GM12875 (cell line): Measurements from ENCODE around the gene USP15.
A peak's percentile ranks its signal among the peaks of the same experiment; 100 is the strongest.

ENCODE experiments used
- H3K4me3 ChIP-seq: one replicate; pipeline ENCODE4 v1.5.1; 2011; ENCODE audit warnings: low read depth, low read length, control low read depth
- TF ChIP-seq, protein P1 (sequence below): IDR thresholded peaks from 2 replicates; pipeline ENCODE4 v1.5.1; 2011; ENCODE audit warnings: low read depth, mild to moderate bottlenecking, control low read depth, inconsistent platforms, low read length, moderate library complexity, borderline replicate concordance; ENCODE audit not compliant: insufficient read depth

USP15 gene

DNA sequence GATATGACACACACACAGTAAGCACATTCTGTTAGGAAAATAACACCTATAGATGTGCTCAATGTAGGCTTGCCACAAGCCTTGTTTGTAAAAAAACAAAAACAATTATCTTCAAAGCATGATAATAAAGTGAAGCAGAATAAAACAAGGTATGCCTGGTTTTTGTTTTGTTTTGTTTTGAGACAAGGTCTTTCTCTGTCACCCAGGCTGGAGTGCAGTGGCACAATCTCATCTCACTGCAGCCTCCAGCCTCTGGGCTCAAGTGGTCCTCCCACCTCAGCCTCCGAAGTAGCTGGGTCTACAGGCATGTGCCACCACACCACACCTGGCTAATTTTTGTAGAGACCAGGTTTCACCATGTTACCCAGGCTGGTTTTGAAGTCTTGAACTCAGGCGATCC, 154.0 kb downstream of the USP15 start:
- TF ChIP-seq, protein P1, sequence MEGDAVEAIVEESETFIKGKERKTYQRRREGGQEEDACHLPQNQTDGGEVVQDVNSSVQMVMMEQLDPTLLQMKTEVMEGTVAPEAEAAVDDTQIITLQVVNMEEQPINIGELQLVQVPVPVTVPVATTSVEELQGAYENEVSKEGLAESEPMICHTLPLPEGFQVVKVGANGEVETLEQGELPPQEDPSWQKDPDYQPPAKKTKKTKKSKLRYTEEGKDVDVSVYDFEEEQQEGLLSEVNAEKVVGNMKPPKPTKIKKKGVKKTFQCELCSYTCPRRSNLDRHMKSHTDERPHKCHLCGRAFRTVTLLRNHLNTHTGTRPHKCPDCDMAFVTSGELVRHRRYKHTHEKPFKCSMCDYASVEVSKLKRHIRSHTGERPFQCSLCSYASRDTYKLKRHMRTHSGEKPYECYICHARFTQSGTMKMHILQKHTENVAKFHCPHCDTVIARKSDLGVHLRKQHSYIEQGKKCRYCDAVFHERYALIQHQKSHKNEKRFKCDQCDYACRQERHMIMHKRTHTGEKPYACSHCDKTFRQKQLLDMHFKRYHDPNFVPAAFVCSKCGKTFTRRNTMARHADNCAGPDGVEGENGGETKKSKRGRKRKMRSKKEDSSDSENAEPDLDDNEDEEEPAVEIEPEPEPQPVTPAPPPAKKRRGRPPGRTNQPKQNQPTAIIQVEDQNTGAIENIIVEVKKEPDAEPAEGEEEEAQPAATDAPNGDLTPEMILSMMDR = no peak
- no peak overlapping the region for H3K4me3 ChIP-seq

GRCh38 chr12:62426089-62426488, 165.9 kb downstream of the USP15 start:
- TF ChIP-seq, protein P1 = no peak
- H3K4me3 ChIP-seq = no peak overlapping the region

DNA sequence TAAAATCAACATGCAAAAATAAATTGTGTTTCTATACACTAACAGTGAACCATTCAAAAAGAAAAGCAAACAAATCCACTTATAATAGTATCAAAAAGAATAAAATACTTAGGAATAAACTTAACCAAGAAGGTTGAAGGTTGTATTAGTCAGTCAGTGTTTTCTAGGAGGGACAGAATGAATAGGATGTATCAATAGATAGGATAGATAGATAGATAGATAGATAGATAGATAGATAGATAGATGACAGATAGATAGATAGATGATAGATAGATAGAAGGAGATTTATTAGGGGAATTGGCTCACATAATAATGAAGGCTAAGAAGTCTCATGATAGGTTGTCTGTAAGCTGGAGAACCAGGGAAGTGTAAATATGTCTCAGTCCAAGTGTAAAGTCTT, 169.3 kb downstream of the USP15 start:
- H3K4me3 ChIP-seq = no peak overlapping the region
- TF ChIP-seq, protein P1 = no peak

- TF ChIP-seq, protein P1 = no peak
- H3K4me3 ChIP-seq = peak overlapping the region; percentile 46
Measured at GRCh38 chr12:62434494-62435302, 174.5 kb downstream of the USP15 start.

- TF ChIP-seq, protein P1 = peak; percentile 64
- H3K4me3 ChIP-seq = peak overlapping the region; percentile 46
Measured at GRCh38 chr12:62435303-62436163, 175.3 kb downstream of the USP15 start.

- H3K4me3 ChIP-seq = no peak overlapping the region
- TF ChIP-seq, protein P1 = no peak
Measured at GRCh38 chr12:62436164-62436503, 175.9 kb downstream of the USP15 start.
